Smooth muscle cell (in vitro differentiated cells): Measurements from ENCODE around the gene WDR1. TPM values are rescaled to one million over a fixed set of nuclear protein-coding genes. Genes with fewer than 3 reads are reported as not detected.
A peak's percentile ranks its signal among the peaks of the same experiment; 100 is the strongest.

Source experiments
- DNase-seq: peaks from one replicate; lab custom pipeline; 2025; ENCODE audit not compliant: unreplicated experiment; lab: John Stamatoyannopoulos, UW
- H2AFZ ChIP-seq: fragments of 200-600 bp; sonication (generic); 2 replicates; pipeline ENCODE4 v1.6.0; 2016; ENCODE audit warnings: antibody characterized with exemption, low read depth, mild to moderate bottlenecking
- H3F3A ChIP-seq: fragments of 200-600 bp; sonication (generic); 2 replicates; pipeline ENCODE4 v1.6.0; 2017; ENCODE audit warnings: antibody characterized with exemption, low read depth
- H3K27ac ChIP-seq: fragments of 200-600 bp; sonication (generic); 2 replicates; pipeline ENCODE4 v1.5.1; 2016; ENCODE audit warnings: low read depth, mild to moderate bottlenecking
- H3K27me3 ChIP-seq: fragments of 200-600 bp; sonication (generic); 2 replicates; pipeline ENCODE4 v1.6.1; 2016; ENCODE audit warnings: low read depth, mild to moderate bottlenecking
- H3K36me3 ChIP-seq: fragments of 200-600 bp; sonication (generic); 2 replicates; pipeline ENCODE4 v1.5.1; 2016; ENCODE audit warnings: low read depth
- H3K4me1 ChIP-seq: fragments of 200-600 bp; sonication (generic); 2 replicates; pipeline ENCODE4 v1.5.1; 2016; ENCODE audit warnings: low read depth
- H3K4me2 ChIP-seq: fragments of 200-600 bp; sonication (generic); 2 replicates; pipeline ENCODE4 v1.6.0; 2016; ENCODE audit warnings: mild to moderate bottlenecking
- H3K4me3 ChIP-seq: fragments of 200-600 bp; sonication (generic); 2 replicates; pipeline ENCODE4 v1.5.1; 2016; ENCODE audit warnings: mild to moderate bottlenecking
- H3K79me2 ChIP-seq: fragments of 200-600 bp; sonication (generic); 2 replicates; pipeline ENCODE4 v1.6.0; 2016; ENCODE audit warnings: low read depth, mild to moderate bottlenecking
- H3K9ac ChIP-seq: fragments of 200-600 bp; sonication (generic); 2 replicates; pipeline ENCODE4 v1.6.0; 2016; ENCODE audit warnings: low read depth
- H3K9me3 ChIP-seq: fragments of 200-600 bp; sonication (generic); replicated peaks from 2 replicates; pipeline ENCODE4 v1.5.1; 2016; ENCODE audit warnings: low read depth
- H4K20me1 ChIP-seq: fragments of 200-600 bp; sonication (generic); 2 replicates; pipeline ENCODE4 v1.6.0; 2016; ENCODE audit warnings: low read depth
- CTCF ChIP-seq: fragments of 200-600 bp; sonication (generic); IDR thresholded peaks from 2 replicates; pipeline ENCODE4 v1.5.1; 2017; ENCODE audit warnings: borderline replicate concordance, mild to moderate bottlenecking, antibody characterized with exemption; ENCODE audit not compliant: insufficient read depth, poor library complexity, severe bottlenecking
- WGBS: methylation state at CpG from one replicate; pipeline ENCODE4 v1.1.7; 2016; ENCODE audit warnings: low lambda C conversion rate; 5-methylcytosine and 5-hydroxymethylcytosine counted together
- polyA plus RNA-seq: library from polyadenylated mRNA; unstranded; fragments of >200 nt; fragmentation: Nextera tagmentation; extraction: Ambion mirVana; gene quantifications from 2 replicates; pipeline ENCODE4 v1.2.1, GENCODE V29; 2016
- total RNA-seq: library from RNA; depleted of rRNA; stranded (reverse); fragments of >200 nt; gene quantifications from 2 replicates; pipeline ENCODE4 v1.2.3, GENCODE V29; 2014

The WDR1 gene
- total and polyA plus RNA-seq, 2 experiments from 2014 or later, result 259 to 273 TPM

GRCh38 chr4:10045481-10045880, 71.1 kb downstream of the WDR1 start:
- H3K36me3 ChIP-seq, result no peaks in the 10 kb centered on the region
- TF ChIP-seq CTCF, result no peak
- H3K9me3 ChIP-seq, result peaks cover 10% of the 10 kb centered on the region
- no peaks in the 10 kb centered on the region for H3K79me2 ChIP-seq
- DNase-seq, result no peak
- no peak overlapping the region for H3K4me2 ChIP-seq
- no peak overlapping the region for H2AFZ ChIP-seq
- peaks cover 3% of the 10 kb centered on the region for H3F3A ChIP-seq
- no peaks in the 10 kb centered on the region for H3K27me3 ChIP-seq
- peaks cover 6% of the 10 kb centered on the region for H3K4me1 ChIP-seq
- H4K20me1 ChIP-seq, result no peaks in the 10 kb centered on the region
- no peak overlapping the region for H3K4me3 ChIP-seq
- no peak overlapping the region for H3K9ac ChIP-seq
- H3K27ac ChIP-seq, result peak overlapping the region; percentile 33
- WGBS, result 21% methylated on average over 1 of the region's 1 CpG

GRCh38 chr4:10041036-10041435, 75.6 kb downstream of the WDR1 start:
- Histone ChIP-seq H3F3A (peaks cover 3% of the 10 kb centered on the region), H3K4me2 (no peak overlapping the region), H3K9ac (no peak overlapping the region), H2AFZ (no peak overlapping the region), H3K9me3 (peaks cover 10% of the 10 kb centered on the region), H3K4me3 (no peak overlapping the region), H3K27me3 (no peaks in the 10 kb centered on the region), H3K79me2 (no peaks in the 10 kb centered on the region), H3K36me3 (no peaks in the 10 kb centered on the region), H3K4me1 (no peaks in the 10 kb centered on the region), H4K20me1 (no peaks in the 10 kb centered on the region), H3K27ac (no peak overlapping the region)
- DNase-seq, result no peak
- no peak for TF ChIP-seq CTCF
- whole genome bisulfite sequencing, result 69% methylated on average over 6 of the region's 6 CpGs

DNA sequence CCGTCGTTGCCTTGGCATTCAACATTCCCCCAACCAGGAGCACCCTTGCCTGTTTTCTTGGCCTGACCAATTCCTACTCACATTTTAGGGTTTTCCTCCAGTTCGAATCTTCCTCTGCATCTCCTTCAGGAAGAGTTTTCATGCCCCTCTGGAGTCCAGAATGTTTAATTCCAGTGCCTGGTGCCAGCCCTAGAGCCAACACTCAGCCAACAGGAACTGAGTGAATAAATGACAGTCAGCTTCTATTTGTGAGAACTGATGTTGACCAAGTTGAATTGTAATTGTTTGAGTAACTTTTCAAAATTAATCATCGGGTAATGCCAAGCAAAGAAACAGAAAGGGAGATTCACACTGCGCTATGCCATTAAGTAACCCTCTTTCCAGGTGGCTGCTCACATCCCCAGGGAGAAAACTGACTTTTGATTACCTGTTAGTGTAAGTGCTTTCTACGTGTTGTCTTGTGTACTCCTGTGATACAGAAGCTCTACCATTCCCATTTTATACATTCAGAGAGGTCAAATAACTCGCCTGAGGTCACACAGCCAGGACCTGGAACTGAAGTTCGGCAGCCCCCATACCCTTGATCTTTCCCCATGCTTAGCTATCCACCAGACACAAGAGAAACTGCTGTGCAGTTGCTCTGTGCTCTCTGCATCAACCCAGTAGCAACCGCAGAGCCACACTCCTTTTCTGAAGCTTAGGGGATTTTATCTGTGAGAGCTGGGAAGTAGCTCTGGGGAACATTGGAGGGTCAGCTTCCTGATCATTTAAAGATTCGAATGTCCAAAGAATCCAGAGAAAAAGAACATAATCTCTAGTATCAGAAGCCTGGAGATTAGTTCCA, 76.3 kb downstream of the WDR1 start:
- Histone ChIP-seq H3K79me2 (no peaks in the 10 kb centered on the region), H3K27me3 (no peaks in the 10 kb centered on the region), H3F3A (no peaks in the 10 kb centered on the region), H3K4me2 (no peak overlapping the region), H3K27ac (no peak overlapping the region), H3K9me3 (peaks cover 10% of the 10 kb centered on the region), H3K9ac (no peak overlapping the region), H4K20me1 (no peaks in the 10 kb centered on the region), H3K4me1 (no peaks in the 10 kb centered on the region), H3K4me3 (no peak overlapping the region), H2AFZ (no peak overlapping the region), H3K36me3 (no peaks in the 10 kb centered on the region)
- 74% methylated on average over 10 of the region's 10 CpGs for whole genome bisulfite sequencing
- no peak for TF ChIP-seq CTCF
- DNase-seq, result no peak
